Transverse colon (tissue), 4 donors: Measurements from ENCODE around the gene USP17L12.
"Not testable (repeated sequence)": the region's sequence is repeated elsewhere in the genome, so short reads cannot be mapped to it uniquely, and the experiment has no call there.

Experiments
- EP300 ChIP-seq: sonication (generic); formaldehyde crosslinking; IDR thresholded peaks from one replicate; pipeline ENCODE4 v1.6.1; 2017; ENCODE audit warnings: antibody characterized with exemption, low read depth
- POLR2A ChIP-seq: fragments of 450-650 bp; IDR thresholded peaks from one replicate; pipeline ENCODE4 v1.6.1; 2016; ENCODE audit warnings: antibody characterized with exemption, mild to moderate bottlenecking, moderate library complexity
- POLR2AphosphoS5 ChIP-seq, 3 donors: sonication (generic); formaldehyde crosslinking; IDR thresholded peaks; one replicate each; pipeline ENCODE4 v1.6.1; 2016; ENCODE audit warnings: antibody characterized with exemption in 3 of 3
- TF ChIP-seq, protein P1 (sequence below), 5 experiments: fragments of 200-600 bp in 3 of 5; fragments of 450-650 bp in 2 of 5; sonication (generic) in 3 of 5; IDR thresholded peaks; 1 replicate in 2 of 5; 2 replicates in 3 of 5; pipeline ENCODE4 v1.5.1; 2016 to 2017; ENCODE audit warnings: antibody characterized with exemption in 5 of 5, inconsistent platforms in 3 of 5, mild to moderate bottlenecking in 2 of 5, moderate library complexity in 1 of 5

DNA sequence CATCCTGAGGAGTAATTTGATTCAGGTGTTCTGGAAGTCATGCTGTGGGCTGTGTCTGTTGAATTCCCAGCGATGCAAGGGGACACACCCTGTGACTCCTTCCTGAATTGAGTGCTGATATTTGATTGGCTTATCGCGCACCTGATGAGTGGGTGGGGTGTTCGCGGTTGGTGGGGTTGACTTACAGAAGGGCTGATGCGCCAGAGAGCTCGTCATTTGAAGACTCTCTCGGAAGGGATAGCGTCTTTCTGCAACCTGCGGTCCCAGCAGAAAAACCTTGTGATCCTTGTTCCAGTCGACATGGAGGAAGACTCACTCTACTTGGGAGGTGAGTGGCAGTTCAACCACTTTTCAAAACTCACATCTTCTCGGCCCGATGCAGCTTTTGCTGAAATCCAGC, 42.6 kb downstream of the USP17L12 start, which contains the start of gene USP17L21:
- TF ChIP-seq, protein P1, sequence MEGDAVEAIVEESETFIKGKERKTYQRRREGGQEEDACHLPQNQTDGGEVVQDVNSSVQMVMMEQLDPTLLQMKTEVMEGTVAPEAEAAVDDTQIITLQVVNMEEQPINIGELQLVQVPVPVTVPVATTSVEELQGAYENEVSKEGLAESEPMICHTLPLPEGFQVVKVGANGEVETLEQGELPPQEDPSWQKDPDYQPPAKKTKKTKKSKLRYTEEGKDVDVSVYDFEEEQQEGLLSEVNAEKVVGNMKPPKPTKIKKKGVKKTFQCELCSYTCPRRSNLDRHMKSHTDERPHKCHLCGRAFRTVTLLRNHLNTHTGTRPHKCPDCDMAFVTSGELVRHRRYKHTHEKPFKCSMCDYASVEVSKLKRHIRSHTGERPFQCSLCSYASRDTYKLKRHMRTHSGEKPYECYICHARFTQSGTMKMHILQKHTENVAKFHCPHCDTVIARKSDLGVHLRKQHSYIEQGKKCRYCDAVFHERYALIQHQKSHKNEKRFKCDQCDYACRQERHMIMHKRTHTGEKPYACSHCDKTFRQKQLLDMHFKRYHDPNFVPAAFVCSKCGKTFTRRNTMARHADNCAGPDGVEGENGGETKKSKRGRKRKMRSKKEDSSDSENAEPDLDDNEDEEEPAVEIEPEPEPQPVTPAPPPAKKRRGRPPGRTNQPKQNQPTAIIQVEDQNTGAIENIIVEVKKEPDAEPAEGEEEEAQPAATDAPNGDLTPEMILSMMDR (IDR thresholded peaks at IDR 0.05) = not testable (repeated sequence)
- not testable (repeated sequence) for TF ChIP-seq POLR2AphosphoS5 (IDR thresholded peaks at IDR 0.05); EP300; POLR2A
